MG63 (cell line): ENCODE results near the gene TMEM121. TPM values are rescaled to one million over a fixed set of nuclear protein-coding genes. Genes with fewer than 3 reads are reported as not detected.
"Not testable (repeated sequence)": the region's sequence is repeated elsewhere in the genome, so short reads cannot be mapped to it uniquely, and the experiment has no call there.

Experiments
- DNase-seq: peaks from one replicate; pipeline ENCODE4 v3.0.0-alpha.2; 2020
- H3K27me3 ChIP-seq: fragments of 250-450 bp; sonication (Bioruptor Pico); 2 replicates; pipeline ENCODE4 v1.5.1; 2020; ENCODE audit warnings: mild to moderate bottlenecking, moderate library complexity
- H3K36me3 ChIP-seq: fragments of 250-450 bp; sonication (Bioruptor Pico); 2 replicates; pipeline ENCODE4 v1.5.1; 2020; ENCODE audit warnings: mild to moderate bottlenecking, moderate library complexity
- H3K4me3 ChIP-seq: fragments of 250-450 bp; sonication (Bioruptor Pico); 2 replicates; pipeline ENCODE4 v1.5.1; 2020; ENCODE audit warnings: mild to moderate bottlenecking, moderate library complexity
- H3K9me3 ChIP-seq: fragments of 250-450 bp; sonication (Bioruptor Pico); 2 replicates; pipeline ENCODE4 v1.5.1; 2020; ENCODE audit warnings: mild to moderate bottlenecking, moderate library complexity
- total RNA-seq: library from RNA; depleted of rRNA; stranded (reverse); fragments of >200 nt; shearing (Covaris generic); gene quantifications from 2 replicates; pipeline ENCODE4 v1.2.3, GENCODE V29; 2014; ENCODE audit warnings: low replicate concordance

Gene TMEM121
- total RNA-seq, 1 experiment from 2014 or later, result 17.0 TPM

- no peak for DNase-seq
- Histone ChIP-seq H3K36me3 (no peaks in the 10 kb centered on the region), H3K27me3 (no peaks in the 10 kb centered on the region)
Observed at GRCh38 chr14:105531088-105531893, 4.9 kb downstream of the TMEM121 start.

GRCh38 chr14:105531894-105532623, 5.7 kb downstream of the TMEM121 start:
- Histone ChIP-seq H3K4me3 (no peak overlapping the region), H3K36me3 (no peaks in the 10 kb centered on the region), H3K9me3 (no peaks in the 10 kb centered on the region), H3K27me3 (no peaks in the 10 kb centered on the region)
- DNase-seq, result no peak

More at GRCh38 chr14:105531088-105531893, 4.9 kb downstream of the TMEM121 start:
- Histone ChIP-seq H3K4me3 (no peak overlapping the region), H3K9me3 (no peaks in the 10 kb centered on the region)

DNA sequence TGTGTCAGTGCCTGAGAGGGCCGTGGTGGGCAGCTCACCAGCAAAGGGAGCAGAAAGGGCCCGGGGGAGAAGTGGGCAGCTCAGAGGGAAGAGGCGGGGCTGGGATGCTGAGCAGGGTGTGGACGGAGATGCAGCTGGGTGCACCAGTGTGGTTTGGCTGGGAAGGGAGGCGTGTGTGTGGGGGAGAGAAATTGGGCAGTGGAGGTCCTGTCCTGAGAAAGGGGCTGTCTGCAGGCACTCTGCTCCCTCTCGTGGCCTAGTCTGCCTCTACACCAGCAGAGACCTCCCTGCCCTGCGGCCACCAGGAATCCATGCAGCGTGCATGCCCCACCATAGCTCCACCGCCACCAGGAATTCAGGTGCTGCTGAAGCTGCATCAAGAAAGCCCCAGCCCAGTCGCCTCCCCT, 6.4 kb downstream of the TMEM121 start:
- Histone ChIP-seq H3K36me3 (no peaks in the 10 kb centered on the region), H3K27me3 (no peaks in the 10 kb centered on the region), H3K4me3 (no peak overlapping the region), H3K9me3 (no peaks in the 10 kb centered on the region)
- peak; percentile 30 for DNase-seq

- no peak for DNase-seq
- H3K9me3 ChIP-seq, result no peaks in the 10 kb centered on the region
- H3K4me3 ChIP-seq, result no peak overlapping the region
- H3K27me3 ChIP-seq, result no peaks in the 10 kb centered on the region
- no peaks in the 10 kb centered on the region for H3K36me3 ChIP-seq
Observed at GRCh38 chr14:105533391-105533790, 7.0 kb downstream of the TMEM121 start.

DNA sequence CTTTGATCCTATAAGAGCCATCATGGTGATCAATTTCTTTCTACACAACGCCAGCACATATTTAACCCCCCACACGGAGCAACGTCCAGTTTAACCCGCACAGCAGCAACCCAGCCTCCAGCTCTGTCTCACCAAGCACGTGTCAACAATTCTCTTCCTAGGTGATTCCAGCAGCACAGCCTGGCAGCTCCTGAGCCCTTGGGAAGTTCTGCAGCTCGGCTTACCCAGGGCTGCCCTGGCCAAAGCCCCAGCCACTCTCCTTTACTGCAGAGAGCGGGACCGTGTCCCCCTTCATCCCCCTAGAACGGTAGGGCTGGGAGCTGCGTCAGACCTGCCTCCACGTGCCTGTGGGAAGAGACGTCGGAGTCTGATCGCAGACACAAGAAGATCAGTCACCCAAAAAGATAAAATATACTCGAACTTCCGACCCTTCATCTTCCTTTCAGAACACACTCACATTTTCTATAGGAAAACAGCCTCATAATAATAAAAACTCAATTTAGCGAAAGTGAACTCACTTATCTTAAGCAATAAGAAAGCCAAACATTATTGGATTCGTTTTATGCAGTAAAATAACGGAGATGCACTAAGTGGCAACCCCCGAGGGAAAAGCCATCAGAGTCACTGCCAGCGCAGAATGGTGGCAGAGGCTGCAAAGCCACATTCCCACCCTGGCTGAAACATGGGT, 7.6 kb downstream of the TMEM121 start:
- Histone ChIP-seq H3K27me3 (no peaks in the 10 kb centered on the region), H3K36me3 (no peaks in the 10 kb centered on the region), H3K4me3 (no peak overlapping the region), H3K9me3 (no peaks in the 10 kb centered on the region)
- DNase-seq, result no peak

DNA sequence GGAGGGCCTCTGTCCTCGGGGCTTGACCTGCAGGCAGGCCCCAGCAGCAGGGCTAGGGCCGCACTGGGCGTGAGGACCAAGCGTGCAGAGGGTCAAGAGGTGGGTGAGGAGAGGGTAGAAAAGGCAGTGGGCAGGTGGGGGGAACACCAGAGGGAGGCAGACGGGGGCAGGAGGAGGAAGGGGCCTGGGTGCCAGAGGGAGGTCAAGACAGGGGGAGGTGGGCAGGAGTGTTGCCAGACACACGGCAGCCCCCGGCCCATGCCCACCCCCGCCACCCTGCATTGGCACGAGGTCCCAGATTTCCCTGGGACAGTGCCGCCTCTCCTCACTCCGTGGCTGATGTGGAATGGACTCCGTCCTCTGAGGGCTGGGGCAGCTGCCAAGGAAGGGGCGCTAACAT, 8.2 kb downstream of the TMEM121 start:
- Histone ChIP-seq H3K36me3 (no peaks in the 10 kb centered on the region), H3K4me3 (no peak overlapping the region)
- no peak for DNase-seq

GRCh38 chr14:105536051-105536450, 9.7 kb downstream of the TMEM121 start:
- DNase-seq, result no peak
- no peaks in the 10 kb centered on the region for H3K36me3 ChIP-seq

More for the DNA sequence above, 8.2 kb downstream of the TMEM121 start:
- Histone ChIP-seq H3K9me3 (no peaks in the 10 kb centered on the region), H3K27me3 (no peaks in the 10 kb centered on the region)

DNA sequence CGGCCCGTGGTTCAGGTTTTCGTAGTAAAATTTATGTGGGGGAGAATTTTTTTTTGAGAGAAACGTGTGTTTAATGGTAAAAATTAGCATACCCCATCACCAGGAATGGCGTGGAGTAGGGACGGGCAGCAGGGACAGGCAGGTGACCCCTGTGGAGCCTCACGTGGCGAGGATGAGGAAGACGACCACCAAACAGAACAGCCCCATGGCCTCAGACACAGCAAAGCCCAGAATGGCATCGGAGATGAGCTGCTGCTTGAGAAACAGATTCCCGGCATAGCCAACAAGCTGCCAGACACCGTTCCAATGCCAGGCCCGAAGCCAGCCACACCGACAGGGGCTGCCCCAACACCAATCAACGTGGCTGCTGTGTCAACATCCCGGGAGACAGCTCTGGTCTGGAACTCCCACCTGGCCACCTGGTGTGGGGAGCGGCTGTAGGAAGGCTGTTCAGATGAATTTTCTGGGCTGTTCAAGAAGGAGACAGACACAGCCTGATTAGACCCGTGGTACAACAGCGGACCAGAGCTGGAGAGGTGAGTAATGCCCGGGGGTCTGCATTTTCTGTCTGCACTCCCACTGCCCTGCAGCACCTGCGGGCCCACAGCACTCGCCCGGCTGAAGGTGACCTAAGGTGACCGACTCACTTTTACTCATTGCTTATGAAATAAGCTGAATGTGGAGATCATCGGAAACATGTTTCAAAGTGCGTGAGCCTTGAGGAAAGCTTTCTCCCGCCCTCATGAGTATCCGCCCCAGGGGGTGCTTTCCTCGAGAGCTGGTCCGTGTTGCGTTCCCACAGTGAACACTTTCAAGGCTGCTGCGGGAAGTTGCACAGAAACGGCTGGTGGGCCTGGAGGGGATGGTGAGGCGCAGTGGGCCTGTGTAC, 10.6 kb downstream of the TMEM121 start:
- no peaks in the 10 kb centered on the region for H3K36me3 ChIP-seq
- H3K4me3 ChIP-seq, result no peak overlapping the region
- no peaks in the 10 kb centered on the region for H3K9me3 ChIP-seq
- DNase-seq, result no peak
- H3K27me3 ChIP-seq, result no peaks in the 10 kb centered on the region

More at GRCh38 chr14:105536051-105536450, 9.7 kb downstream of the TMEM121 start:
- no peaks in the 10 kb centered on the region for H3K27me3 ChIP-seq
- H3K4me3 ChIP-seq, result no peak overlapping the region
- H3K9me3 ChIP-seq, result no peaks in the 10 kb centered on the region

GRCh38 chr14:105537580-105538474, 11.4 kb downstream of the TMEM121 start:
- DNase-seq, result peak; percentile 19
- Histone ChIP-seq H3K9me3 (no peaks in the 10 kb centered on the region; the same call in 1 of the 2 replicates), H3K4me3 (no peak overlapping the region), H3K27me3 (no peaks in the 10 kb centered on the region), H3K36me3 (no peaks in the 10 kb centered on the region)

DNA sequence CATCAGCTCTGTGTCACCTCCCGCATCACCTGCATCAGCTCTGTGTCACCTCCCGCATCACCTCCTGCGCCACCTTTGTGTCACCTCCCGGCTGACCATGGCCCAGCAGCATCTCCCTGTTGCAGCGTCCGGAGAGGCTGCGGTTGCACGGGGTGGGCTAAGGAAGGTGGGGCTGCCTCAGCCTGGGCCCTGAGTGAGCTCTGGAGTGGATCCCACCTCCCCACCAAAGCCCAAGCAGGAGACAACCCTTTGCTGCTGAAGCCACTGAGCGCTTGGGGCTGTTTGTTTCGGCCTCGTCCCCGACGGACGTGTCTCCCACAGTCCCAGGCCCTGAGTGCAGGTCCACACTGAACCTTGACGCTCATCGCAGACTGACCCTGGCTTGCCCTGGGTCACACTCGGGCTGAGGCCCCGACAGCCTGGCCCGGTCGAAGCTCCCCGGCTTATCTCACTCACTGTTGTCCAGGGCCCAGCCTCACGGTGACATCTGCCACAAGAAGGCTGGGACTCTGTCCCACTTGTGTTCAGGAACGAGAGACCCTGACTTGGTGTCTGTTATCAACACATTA, 12.2 kb downstream of the TMEM121 start:
- Histone ChIP-seq H3K4me3 (no peak overlapping the region), H3K27me3 (no peaks in the 10 kb centered on the region), H3K36me3 (no peaks in the 10 kb centered on the region), H3K9me3 (no peaks in the 10 kb centered on the region; the same call in 1 of the 2 replicates)
- no peak for DNase-seq

DNA sequence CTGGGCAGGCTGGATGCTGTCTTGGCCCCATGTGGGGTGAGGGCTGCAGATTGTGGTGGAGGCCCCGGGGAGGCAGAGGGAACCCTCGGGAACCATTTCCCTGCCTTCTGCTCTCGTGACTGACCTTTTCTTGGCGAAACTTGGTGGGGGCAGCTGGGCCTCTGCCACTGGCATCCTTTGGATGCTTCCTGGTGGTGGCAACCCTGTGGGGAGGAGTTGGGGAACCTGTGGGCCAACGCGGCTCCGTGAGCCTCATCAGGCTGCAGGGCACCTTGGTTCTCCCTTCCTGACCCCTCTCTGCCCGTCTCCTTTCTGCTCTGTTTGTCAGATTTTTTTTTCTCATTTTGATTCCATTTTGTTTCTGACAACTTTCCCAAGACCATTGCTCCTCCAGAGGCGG, 14.4 kb downstream of the TMEM121 start:
- Histone ChIP-seq H3K36me3 (no peaks in the 10 kb centered on the region), H3K27me3 (no peaks in the 10 kb centered on the region), H3K9me3 (no peaks in the 10 kb centered on the region; the same call in 1 of the 2 replicates), H3K4me3 (no peak overlapping the region)
- no peak for DNase-seq

- DNase-seq, result no peak
Observed at GRCh38 chr14:105541218-105541875, 15.0 kb downstream of the TMEM121 start.

GRCh38 chr14:105545676-105546075, 19.3 kb downstream of the TMEM121 start:
- H3K36me3 ChIP-seq, H3K9me3 ChIP-seq, DNase-seq, H3K4me3 ChIP-seq, H3K27me3 ChIP-seq: not testable (repeated sequence)

More at GRCh38 chr14:105541218-105541875, 15.0 kb downstream of the TMEM121 start:
- Histone ChIP-seq H3K36me3 (no peaks in the 10 kb centered on the region), H3K4me3 (no peak overlapping the region), H3K9me3 (no peaks in the 10 kb centered on the region; the same call in 1 of the 2 replicates), H3K27me3 (no peaks in the 10 kb centered on the region)

- H3K36me3 ChIP-seq, DNase-seq, H3K27me3 ChIP-seq, H3K9me3 ChIP-seq, H3K4me3 ChIP-seq: not testable (repeated sequence)
Observed at GRCh38 chr14:105546410-105546809, 20.0 kb downstream of the TMEM121 start.

GRCh38 chr14:105547072-105547471, 20.7 kb downstream of the TMEM121 start:
- not testable (repeated sequence) for H3K36me3 ChIP-seq, DNase-seq, H3K9me3 ChIP-seq, H3K27me3 ChIP-seq, H3K4me3 ChIP-seq
